Right atrium auricular region (tissue), 2 donors: Measurements from ENCODE around the gene P4HB. TPM values are rescaled to one million over a fixed set of nuclear protein-coding genes. Genes with fewer than 3 reads are reported as not detected.

ENCODE experiments used
- DNase-seq: peaks from one replicate; pipeline ENCODE4 v3.0.0-alpha.2; 2019; ENCODE audit warnings: low spot score
- H3K27ac ChIP-seq, 2 donors: fragments of 200-600 bp; sonication (generic); 1 replicate in 1 of 2; 2 replicates in 1 of 2; pipeline ENCODE4 v1.5.1; 2016 to 2019
- H3K27me3 ChIP-seq, 2 donors: fragments of 200-600 bp; sonication (generic); one replicate each; pipeline versions ENCODE4 v1.5.1 to v1.6.0; 2017 to 2019
- H3K36me3 ChIP-seq: fragments of 200-600 bp; sonication (generic); one replicate; pipeline ENCODE4 v1.5.1; 2016
- H3K4me1 ChIP-seq, 2 donors: fragments of 200-600 bp; sonication (generic); one replicate each; pipeline versions ENCODE4 v1.5.1 to v1.6.0; 2017 to 2019
- H3K4me3 ChIP-seq, 2 donors: fragments of 200-600 bp; sonication (generic); 1 replicate in 1 of 2; 2 replicates in 1 of 2; pipeline ENCODE4 v1.5.1; 2017 to 2019; ENCODE audit warnings: mild to moderate bottlenecking in 1 of 2, moderate library complexity in 1 of 2
- H3K9me3 ChIP-seq, 2 donors: fragments of 200-600 bp; sonication (generic); one replicate each; pipeline ENCODE4 v1.5.1; 2019
- total RNA-seq, 2 donors: library from RNA; depleted of rRNA; stranded (reverse); fragments of >200 nt; gene quantifications; one replicate each; pipeline ENCODE4 v1.1.0, GENCODE V29; 2016
- TF ChIP-seq, protein P1 (sequence below), 2 donors: fragments of 200-600 bp; sonication (generic); IDR thresholded peaks; one replicate each; pipeline ENCODE4 v1.5.1; 2019; ENCODE audit warnings: antibody characterized with exemption in 2 of 2

The P4HB gene
- total RNA-seq, 2 donors from 2014 or later = 321 to 426 TPM

DNA sequence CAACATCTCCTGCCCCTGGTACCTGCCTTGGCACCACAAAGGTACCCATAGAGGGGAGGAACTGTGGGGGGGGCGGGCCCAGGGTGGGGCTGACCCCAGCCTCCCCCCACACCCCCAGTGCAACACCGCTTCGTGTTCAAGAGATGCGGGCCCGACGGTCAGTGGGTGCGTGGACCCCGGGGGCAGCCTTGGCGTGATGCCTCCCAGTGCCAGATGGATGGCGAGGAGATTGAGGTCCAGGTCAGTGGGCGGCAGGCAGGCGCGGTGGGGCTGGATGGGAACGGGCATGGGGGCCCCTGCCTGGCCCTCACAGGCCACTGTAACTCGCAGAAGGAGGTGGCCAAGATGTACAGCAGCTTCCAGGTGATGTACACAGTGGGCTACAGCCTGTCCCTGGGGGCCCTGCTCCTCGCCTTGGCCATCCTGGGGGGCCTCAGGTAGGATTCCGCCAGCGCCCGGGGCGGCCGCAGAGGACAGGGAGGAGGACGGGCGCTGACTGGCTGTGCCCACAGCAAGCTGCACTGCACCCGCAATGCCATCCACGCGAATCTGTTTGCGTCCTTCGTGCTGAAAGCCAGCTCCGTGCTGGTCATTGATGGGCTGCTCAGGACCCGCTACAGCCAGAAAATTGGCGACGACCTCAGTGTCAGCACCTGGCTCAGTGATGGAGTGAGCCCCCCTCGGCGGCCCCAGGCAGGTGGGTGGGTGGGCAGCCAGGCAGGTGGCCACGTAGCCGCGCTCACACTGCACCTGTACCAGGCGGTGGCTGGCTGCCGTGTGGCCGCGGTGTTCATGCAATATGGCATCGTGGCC, 49.2 kb downstream of the P4HB start:
- TF ChIP-seq, protein P1, sequence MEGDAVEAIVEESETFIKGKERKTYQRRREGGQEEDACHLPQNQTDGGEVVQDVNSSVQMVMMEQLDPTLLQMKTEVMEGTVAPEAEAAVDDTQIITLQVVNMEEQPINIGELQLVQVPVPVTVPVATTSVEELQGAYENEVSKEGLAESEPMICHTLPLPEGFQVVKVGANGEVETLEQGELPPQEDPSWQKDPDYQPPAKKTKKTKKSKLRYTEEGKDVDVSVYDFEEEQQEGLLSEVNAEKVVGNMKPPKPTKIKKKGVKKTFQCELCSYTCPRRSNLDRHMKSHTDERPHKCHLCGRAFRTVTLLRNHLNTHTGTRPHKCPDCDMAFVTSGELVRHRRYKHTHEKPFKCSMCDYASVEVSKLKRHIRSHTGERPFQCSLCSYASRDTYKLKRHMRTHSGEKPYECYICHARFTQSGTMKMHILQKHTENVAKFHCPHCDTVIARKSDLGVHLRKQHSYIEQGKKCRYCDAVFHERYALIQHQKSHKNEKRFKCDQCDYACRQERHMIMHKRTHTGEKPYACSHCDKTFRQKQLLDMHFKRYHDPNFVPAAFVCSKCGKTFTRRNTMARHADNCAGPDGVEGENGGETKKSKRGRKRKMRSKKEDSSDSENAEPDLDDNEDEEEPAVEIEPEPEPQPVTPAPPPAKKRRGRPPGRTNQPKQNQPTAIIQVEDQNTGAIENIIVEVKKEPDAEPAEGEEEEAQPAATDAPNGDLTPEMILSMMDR (IDR thresholded peaks at IDR 0.05) = no peak
- DNase-seq = no peak
- no peak overlapping the region for H3K27ac ChIP-seq
- H3K36me3 ChIP-seq = no peaks in the 10 kb centered on the region
- no peaks in the 10 kb centered on the region for H3K4me1 ChIP-seq
- H3K9me3 ChIP-seq = no peaks in the 10 kb centered on the region
- H3K27me3 ChIP-seq = peaks cover 0 to 3% of the 10 kb centered on the region in 2 donors
- no peak overlapping the region for H3K4me3 ChIP-seq

DNA sequence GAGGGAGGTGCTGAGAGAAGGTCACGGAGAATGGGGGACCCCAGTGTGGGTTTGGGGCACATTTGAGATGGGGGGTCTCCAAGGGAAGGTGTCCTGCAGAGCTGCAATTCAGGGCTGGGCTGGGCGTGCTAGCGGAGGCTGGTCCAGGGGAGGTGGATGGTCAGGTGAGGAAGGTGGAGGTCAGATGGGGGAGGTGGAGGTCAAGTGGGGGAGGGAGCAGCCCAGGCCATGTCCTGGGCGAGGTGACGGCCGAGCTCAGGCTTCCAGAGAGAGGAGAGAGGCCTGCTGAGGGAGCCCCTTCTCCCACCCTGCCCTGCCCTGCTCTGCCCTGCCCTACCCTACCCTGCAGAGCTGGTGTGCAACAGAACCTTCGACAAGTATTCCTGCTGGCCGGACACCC, 49.9 kb downstream of the P4HB start:
- TF ChIP-seq, protein P1 (IDR thresholded peaks at IDR 0.05) = no peak
- Histone ChIP-seq H3K4me1 (no peaks in the 10 kb centered on the region), H3K9me3 (no peaks in the 10 kb centered on the region), H3K36me3 (no peaks in the 10 kb centered on the region), H3K4me3 (no peak overlapping the region), H3K27ac (no peak overlapping the region), H3K27me3 (peaks cover 0 to 9% of the 10 kb centered on the region in 2 donors)
- no peak for DNase-seq

- H3K4me1 ChIP-seq = peaks cover 0 to 6% of the 10 kb centered on the region in 2 donors
- no peaks in the 10 kb centered on the region for H3K9me3 ChIP-seq
- TF ChIP-seq, protein P1 (IDR thresholded peaks at IDR 0.05) = no peak
- no peak overlapping the region for H3K27ac ChIP-seq
- DNase-seq = no peak
- no peaks in the 10 kb centered on the region for H3K36me3 ChIP-seq
- H3K27me3 ChIP-seq = peaks cover 3 to 16% of the 10 kb centered on the region in 2 donors
- H3K4me3 ChIP-seq = no peak overlapping the region
Measured at GRCh38 chr17:81809556-81809998, 50.8 kb downstream of the P4HB start.

DNA sequence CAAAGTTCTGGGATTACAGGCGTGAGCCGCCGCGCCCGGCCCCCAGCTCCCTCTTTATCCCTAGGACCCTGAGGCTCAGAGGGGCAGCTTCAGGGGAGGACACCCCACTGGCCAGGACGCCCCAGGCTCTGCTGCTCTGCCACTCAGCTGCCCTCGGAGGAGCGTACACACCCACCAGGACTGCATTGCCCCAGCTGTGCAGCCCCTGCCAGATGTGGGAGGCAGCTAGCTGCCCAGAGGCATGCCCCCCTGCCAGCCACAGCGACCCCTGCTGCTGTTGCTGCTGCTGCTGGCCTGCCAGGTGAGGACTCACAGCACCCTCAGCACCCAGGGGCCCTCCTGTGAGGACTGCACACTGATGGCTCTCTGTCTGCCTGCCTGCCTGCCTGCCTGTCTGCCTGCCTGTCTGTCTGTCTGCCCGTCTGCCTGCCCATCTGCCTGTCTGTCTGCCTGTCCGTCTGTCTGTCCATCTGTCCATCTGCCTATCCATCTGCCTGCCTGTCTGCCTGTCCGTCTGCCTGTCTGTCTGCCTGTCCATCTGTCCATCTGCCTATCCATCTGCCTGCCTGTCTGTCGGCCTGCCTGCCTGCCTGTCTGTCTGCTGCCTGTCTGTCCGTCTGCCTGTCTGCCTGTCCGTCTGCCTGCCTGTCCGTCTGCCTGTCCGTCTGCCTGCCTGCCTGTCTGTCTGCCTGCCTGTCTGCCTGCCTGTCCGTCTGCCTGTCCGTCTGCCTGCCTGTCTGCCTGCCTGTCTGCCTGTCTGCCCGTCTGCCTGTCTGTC, 51.4 kb downstream of the P4HB start:
- Histone ChIP-seq H3K4me3 (no peak overlapping the region), H3K4me1 (peaks cover 0 to 12% of the 10 kb centered on the region in 2 donors), H3K27ac (no peak overlapping the region), H3K27me3 (peaks cover 3 to 20% of the 10 kb centered on the region in 2 donors), H3K36me3 (no peaks in the 10 kb centered on the region), H3K9me3 (no peaks in the 10 kb centered on the region)
- DNase-seq = no peak
- TF ChIP-seq, protein P1 (IDR thresholded peaks at IDR 0.05) = no peak

DNA sequence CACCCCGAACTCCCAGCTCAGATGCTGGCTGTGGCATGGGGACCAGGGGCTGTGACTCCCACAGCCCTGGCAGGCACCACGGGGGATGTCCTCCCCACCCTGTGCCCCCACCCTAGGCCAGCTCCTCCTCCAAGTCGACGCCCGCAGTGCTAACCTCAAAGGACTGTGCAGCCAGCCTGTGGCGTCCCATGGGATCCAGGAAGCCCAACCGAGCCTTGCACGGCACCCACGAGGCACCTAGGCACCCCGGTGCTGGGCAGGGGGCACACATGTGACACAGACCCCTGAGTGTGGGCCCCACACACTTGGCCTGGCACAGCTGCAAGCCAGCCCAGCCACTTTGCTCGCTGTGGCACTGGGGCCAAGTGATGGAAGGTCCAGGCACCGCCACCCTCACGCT, 52.5 kb downstream of the P4HB start:
- DNase-seq = no peak
- peaks cover 9 to 28% of the 10 kb centered on the region in 2 donors for H3K27me3 ChIP-seq
- peaks cover 0 to 19% of the 10 kb centered on the region in 2 donors for H3K4me1 ChIP-seq
- H3K27ac ChIP-seq = no peak overlapping the region
- H3K9me3 ChIP-seq = no peaks in the 10 kb centered on the region
- H3K36me3 ChIP-seq = no peaks in the 10 kb centered on the region
- TF ChIP-seq, protein P1 (IDR thresholded peaks at IDR 0.05) = no peak
- no peak overlapping the region for H3K4me3 ChIP-seq
